ENCODE measurements around the gene EPS8L3. TPM values are rescaled to one million over a fixed set of nuclear protein-coding genes. Genes with fewer than 3 reads are reported as not detected.
"Not testable (repeated sequence)": the region's sequence is repeated elsewhere in the genome, so short reads cannot be mapped to it uniquely, and the experiment has no call there.

EPS8L3 gene, protein sequence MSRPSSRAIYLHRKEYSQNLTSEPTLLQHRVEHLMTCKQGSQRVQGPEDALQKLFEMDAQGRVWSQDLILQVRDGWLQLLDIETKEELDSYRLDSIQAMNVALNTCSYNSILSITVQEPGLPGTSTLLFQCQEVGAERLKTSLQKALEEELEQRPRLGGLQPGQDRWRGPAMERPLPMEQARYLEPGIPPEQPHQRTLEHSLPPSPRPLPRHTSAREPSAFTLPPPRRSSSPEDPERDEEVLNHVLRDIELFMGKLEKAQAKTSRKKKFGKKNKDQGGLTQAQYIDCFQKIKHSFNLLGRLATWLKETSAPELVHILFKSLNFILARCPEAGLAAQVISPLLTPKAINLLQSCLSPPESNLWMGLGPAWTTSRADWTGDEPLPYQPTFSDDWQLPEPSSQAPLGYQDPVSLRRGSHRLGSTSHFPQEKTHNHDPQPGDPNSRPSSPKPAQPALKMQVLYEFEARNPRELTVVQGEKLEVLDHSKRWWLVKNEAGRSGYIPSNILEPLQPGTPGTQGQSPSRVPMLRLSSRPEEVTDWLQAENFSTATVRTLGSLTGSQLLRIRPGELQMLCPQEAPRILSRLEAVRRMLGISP
- not detected in 2 replicates for total RNA-seq

DNA sequence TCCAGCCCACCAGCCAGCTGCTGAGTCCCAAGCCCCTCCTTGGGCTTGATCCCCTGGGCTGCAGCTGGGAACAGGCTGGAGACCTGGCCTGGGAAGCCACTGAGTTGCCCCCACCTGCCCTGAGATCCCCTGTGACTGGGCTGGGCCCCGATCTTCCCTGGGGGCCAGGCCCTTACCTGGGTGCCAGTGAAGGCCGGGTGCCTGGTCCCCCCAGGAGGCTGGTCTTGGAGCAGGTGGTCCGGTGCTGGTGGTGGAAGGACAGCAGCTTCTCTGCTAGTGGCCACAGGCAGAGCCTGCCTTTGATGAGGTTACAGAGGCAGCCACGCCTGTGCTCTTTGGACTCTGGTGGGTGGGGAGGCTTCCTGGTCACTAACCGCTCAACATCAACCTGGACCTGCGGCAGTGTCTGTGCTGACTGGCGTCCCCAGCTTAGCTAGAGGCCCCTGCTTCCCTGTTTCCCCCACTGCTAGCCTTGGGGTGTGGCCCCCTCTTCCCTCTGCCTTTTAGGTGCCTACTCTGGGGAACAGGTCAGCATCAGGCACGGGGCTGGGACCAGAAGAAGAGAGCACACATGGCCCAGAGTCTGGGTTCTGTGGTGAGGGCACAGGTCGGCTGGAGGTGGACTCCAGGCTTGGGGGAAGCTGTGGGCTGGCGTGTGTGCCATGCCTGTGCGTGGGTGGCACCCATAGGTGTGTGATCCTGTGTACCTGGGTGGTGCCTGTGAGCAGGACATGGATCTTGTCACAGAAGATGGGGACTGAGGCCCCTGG is at the start of gene EPS8L3:
EPS8L3 (minus strand) TSS at position 278 of the 770 bp plus-strand sequence. CDS start 2,174 bp downstream, outside the sequence.
- intact Hi-C loops (cut with micrococcal nuclease), result no loop called here

GRCh38 chr1:109812691-109813393 is 49.1 kb upstream of the EPS8L3 start:
- intact Hi-C loops (cut with micrococcal nuclease), result no loop called here

DNA sequence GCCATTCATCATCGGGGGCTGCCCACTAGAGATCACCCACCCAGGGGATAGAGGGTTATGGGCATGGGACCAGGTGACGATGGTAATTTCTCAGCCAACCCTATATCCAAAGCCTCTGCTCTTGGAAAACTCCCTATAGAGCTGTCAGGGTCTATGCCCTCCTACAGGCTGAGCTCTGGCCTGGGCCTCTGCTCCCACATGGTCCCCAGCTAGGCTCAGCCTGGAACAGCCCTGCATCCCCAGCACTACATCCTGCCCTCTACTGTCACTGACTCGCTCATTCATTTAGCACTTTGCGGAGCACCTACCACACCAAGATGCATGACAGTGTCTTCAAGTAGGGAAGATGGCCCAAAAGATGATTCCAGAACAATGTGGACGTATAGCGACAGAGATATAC is 45.0 kb upstream of the EPS8L3 start:
- intact Hi-C loops (cut with micrococcal nuclease), result no loop called here

DNA sequence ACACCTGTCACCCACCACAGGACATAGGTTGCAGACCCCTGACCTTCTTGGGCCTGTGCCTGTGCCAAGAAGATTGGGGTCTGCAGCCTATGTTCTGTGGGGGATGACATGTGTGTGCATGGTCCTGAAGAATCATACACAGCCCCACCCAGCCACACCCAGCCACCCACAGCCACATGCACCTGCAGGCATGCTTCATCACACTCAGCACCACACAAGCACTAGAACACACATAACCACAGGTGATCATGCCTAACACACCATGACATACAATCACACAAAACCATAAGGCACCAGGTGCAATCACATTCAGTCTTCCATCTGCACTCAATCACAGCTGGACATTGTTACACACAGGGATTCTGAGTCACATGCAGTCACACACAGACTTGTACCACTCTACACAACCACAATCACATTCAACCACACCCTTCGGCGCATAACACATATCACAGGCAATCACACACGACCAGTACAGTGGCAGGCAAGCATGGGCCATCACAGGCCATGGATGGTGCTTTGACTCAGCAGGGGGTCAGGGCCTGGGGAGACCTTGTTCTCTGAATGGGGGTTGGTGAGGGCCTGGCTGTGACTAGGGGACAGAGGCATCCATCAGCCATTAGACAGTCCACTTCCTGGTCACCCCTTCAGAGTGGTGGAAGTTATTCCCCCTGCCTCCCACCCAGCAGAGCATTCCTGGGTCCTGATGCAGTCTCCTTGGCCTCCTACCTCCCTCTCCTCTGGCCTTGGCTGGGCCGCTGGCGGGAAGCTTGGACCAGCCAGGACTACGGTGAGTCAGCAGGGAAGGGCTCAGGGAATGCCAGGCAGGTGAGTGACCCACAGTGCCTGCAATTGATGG is 44.3 kb upstream of the EPS8L3 start:
- intact Hi-C loops (cut with micrococcal nuclease), result no loop called here

GRCh38 chr1:109807402-109807801 is 43.7 kb upstream of the EPS8L3 start:
- intact Hi-C loops (cut with micrococcal nuclease), result no loop called here

- intact Hi-C loops (cut with micrococcal nuclease), result no loop called here
Measured at GRCh38 chr1:109806733-109807400, 43.1 kb upstream of the EPS8L3 start.

DNA sequence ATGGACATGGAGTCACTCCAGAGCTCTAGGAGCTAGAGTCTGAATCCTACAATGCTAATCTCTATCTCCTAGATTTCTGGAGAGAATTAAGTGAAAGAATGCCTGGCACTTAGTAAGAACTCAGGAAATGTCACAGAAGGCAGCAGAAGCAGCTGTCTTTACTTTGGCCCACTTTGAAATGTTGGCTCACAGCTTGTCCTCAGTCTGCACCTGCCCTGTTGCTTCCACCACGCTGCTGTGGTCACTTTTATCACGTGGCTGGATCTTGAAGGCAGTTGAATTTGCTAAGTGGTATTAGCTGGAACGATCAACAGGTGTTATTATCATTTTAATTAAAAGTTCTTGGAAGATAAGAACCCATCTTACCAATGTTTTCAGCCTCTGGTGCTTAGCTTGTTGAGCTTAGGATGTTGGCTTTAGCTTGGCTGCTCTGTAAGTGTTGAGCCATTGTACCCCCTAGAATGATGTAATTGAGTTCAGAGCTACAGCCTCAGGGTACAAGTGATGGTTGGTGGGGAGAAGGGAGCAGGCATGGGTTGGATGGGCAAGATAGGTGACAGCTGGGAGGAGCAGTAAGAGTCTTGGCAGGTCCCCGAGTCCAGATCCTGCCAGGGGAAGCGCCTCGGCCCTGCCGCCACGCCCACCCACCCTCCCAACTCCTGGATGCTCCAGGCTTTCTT is 41.9 kb upstream of the EPS8L3 start:
- intact Hi-C loops (cut with micrococcal nuclease), result no loop called here

GRCh38 chr1:109804660-109805059 is 40.9 kb upstream of the EPS8L3 start:
- intact Hi-C loops (cut with micrococcal nuclease), result loop anchor here (5.0 kb wide), 2 partner anchors 58 to 1158 kb away; partner anchors contain the start of gene LRIF1

GRCh38 chr1:109803901-109804331 is 40.2 kb upstream of the EPS8L3 start:
- intact Hi-C loops (cut with micrococcal nuclease), result loop anchor here (2.0 to 5.0 kb wide), 3 partner anchors 19 to 1158 kb away; partner anchors contain the start of gene LRIF1

DNA sequence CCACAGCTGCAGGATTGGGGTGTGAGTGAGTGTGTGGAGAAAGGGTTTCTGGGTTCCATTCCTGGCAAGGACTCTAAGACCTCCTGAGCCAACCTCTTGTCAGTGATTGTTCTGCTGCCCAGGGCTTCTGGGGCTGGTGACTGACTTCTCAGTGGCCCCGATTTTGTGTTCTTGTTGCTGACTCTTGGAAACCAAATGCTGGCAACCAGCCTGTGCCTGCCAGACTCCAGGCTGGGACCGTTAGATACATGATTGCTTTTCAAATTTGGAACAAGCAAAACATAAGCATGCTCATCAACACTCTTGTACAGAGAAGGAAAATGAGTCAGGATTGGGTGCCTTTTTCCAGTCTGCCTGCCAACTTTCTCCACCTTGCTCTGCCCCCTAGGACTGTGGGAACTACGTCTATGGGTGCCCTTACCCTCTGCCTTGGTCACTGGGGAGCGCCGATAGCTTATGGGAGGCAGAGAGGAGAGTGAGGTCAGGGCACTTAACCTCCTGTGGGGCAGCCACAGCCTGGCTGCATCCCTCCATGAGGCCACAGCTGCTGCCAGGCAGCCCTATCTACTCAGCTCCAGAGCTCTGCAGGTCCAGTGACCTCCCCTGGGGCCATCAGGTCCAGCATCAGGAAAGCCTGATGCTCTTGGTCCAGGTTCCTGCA is 39.3 kb upstream of the EPS8L3 start:
- intact Hi-C loops (cut with micrococcal nuclease), result loop anchor here (1.0 to 5.0 kb wide), 5 partner anchors 13 to 1159 kb away; partner anchors contain the start of gene LRIF1

- intact Hi-C loops (cut with micrococcal nuclease), result loop anchor here (1.0 to 5.0 kb wide), 5 partner anchors 12 to 1160 kb away; partner anchors contain the start of gene LRIF1
Measured at GRCh38 chr1:109802136-109802900, 38.6 kb upstream of the EPS8L3 start.

GRCh38 chr1:109801791-109802135 is 38.0 kb upstream of the EPS8L3 start:
- intact Hi-C loops (cut with micrococcal nuclease), result loop anchor here (1.0 to 5.0 kb wide), 5 partner anchors 11 to 1161 kb away; partner anchors contain the start of gene LRIF1

- intact Hi-C loops (cut with micrococcal nuclease), result loop anchor here (5.0 kb wide), 2 partner anchors 62 to 1162 kb away; partner anchors contain the start of gene LRIF1
Measured at GRCh38 chr1:109800291-109800690, 36.6 kb upstream of the EPS8L3 start.

- intact Hi-C loops (cut with micrococcal nuclease), result no loop called here
Measured at GRCh38 chr1:109799445-109799844, 35.7 kb upstream of the EPS8L3 start.

DNA sequence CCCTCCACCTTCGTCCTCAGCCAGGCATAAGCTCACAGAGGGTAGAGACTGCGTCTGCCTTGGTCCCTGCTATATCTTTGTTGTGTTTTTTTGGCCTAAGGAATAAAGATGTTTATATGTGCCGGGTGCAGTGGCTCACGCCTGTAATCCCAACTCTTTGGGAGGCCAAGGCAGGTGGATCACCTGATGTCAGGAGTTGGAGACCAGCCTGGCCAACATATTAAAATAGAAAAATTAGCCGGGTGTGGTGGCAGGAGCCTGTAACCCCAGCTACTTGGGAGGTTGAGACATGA is 33.5 kb upstream of the EPS8L3 start:
- intact Hi-C loops (cut with micrococcal nuclease), result not testable (repeated sequence)

GRCh38 chr1:109796484-109797302 is 33.0 kb upstream of the EPS8L3 start:
- intact Hi-C loops (cut with micrococcal nuclease), result no loop called here
